B cell (primary cell): ENCODE results near the gene APBA2. TPM values are rescaled to one million over a fixed set of nuclear protein-coding genes. Genes with fewer than 3 reads are reported as not detected.

Source experiments
- ATAC-seq: fragments of 200-7000 bp; cut with Tn5 transposase; one replicate; pipeline ENCODE4 v1.10.0; 2021; ENCODE audit warnings: low read depth, mild to moderate bottlenecking, moderate number of reproducible peaks, moderate library complexity
- CTCF ChIA-PET: fragments of 350-600 bp; sonication (Branson Sonifier 250); formaldehyde crosslinking; loops from one replicate; lab custom pipeline; 2021; ENCODE audit warnings: antibody characterized with exemption, inconsistent platforms; lab: Charles Lee
- POLR2A ChIA-PET: fragments of 350-600 bp; sonication (Branson Sonifier 250); formaldehyde crosslinking; loops from one replicate; lab custom pipeline; 2021; ENCODE audit warnings: antibody characterized with exemption; lab: Charles Lee
- DNase-seq: peaks from one replicate; pipeline ENCODE4 v3.0.0; 2013
- H2AFZ ChIP-seq: 2 replicates; pipeline ENCODE4 v1.6.1; 2012; ENCODE audit warnings: mild to moderate bottlenecking, low read depth, low read length; ENCODE audit not compliant: insufficient read depth, poor library complexity, severe bottlenecking
- H3K27ac ChIP-seq, 2 donors: 1 replicate in 1 of 2; 2 replicates in 1 of 2; pipeline ENCODE4 v1.5.1; 2012 to 2013; ENCODE audit warnings: low read length in 2 of 2, mild to moderate bottlenecking in 2 of 2, moderate library complexity in 1 of 2
- H3K27me3 ChIP-seq, 4 experiments: fragments of 200-600 bp in 1 of 4; sonication (generic) in 1 of 4; replicated peaks in 1 of 4; 1 replicate in 2 of 4; 2 replicates in 2 of 4; pipeline versions ENCODE4 v1.6.1 to v1.7.0; 2013 to 2016; ENCODE audit warnings: low read length in 3 of 4, mild to moderate bottlenecking in 2 of 4, mixed read lengths in 1 of 4, moderate library complexity in 1 of 4; ENCODE audit not compliant: insufficient read depth in 4 of 4, control insufficient read depth in 3 of 4; ENCODE audit errors: control extremely low read depth in 1 of 4
- H3K36me3 ChIP-seq, 2 experiments: replicated peaks in 1 of 2; 1 replicate in 1 of 2; 2 replicates in 1 of 2; pipeline versions ENCODE4 v1.6.1 to v1.7.1; 2013; ENCODE audit warnings: low read length in 1 of 2; ENCODE audit not compliant: insufficient read depth in 2 of 2, control insufficient read depth in 1 of 2; ENCODE audit errors: control extremely low read depth in 1 of 2, extremely low read depth in 1 of 2
- H3K4me1 ChIP-seq, 2 donors: fragments of 200-600 bp in 1 of 2; sonication (generic) in 1 of 2; 1 replicate in 1 of 2; 2 replicates in 1 of 2; pipeline versions ENCODE4 v1.5.1 to v1.6.1; 2013 to 2017; ENCODE audit warnings: low read length in 2 of 2; ENCODE audit not compliant: control insufficient read depth in 2 of 2, insufficient read depth in 2 of 2
- H3K4me2 ChIP-seq: replicated peaks from 2 replicates; pipeline ENCODE3; 2012; ENCODE audit warnings: mild to moderate bottlenecking, low read depth, low read length; ENCODE audit not compliant: poor library complexity, severe bottlenecking
- H3K4me3 ChIP-seq, 5 experiments: fragments of 200-600 bp in 1 of 5; sonication (generic) in 1 of 5; 1 replicate in 3 of 5; 2 replicates in 2 of 5; pipeline versions ENCODE4 v1.5.1 to v1.7.0; 2011 to 2016; ENCODE audit warnings: low read length in 4 of 5, mild to moderate bottlenecking in 4 of 5, low read depth in 2 of 5, control low read depth in 1 of 5, moderate library complexity in 1 of 5; ENCODE audit not compliant: insufficient read depth in 1 of 5; ENCODE audit errors: control extremely low read depth in 1 of 5, extremely low read depth in 1 of 5
- H3K79me2 ChIP-seq: fragments of 200-600 bp; sonication (generic); one replicate; pipeline ENCODE4 v1.6.0; 2016; ENCODE audit warnings: low read length; ENCODE audit not compliant: control insufficient read depth, insufficient read depth
- H3K9ac ChIP-seq: fragments of 200-600 bp; sonication (generic); 2 replicates; pipeline ENCODE4 v1.6.1; 2017; ENCODE audit warnings: mild to moderate bottlenecking, low read length, moderate library complexity
- H3K9me3 ChIP-seq, 3 donors: one replicate each; pipeline versions ENCODE4 v1.6.1 to v1.7.1; 2013; ENCODE audit warnings: low read length in 2 of 3; ENCODE audit not compliant: control insufficient read depth in 2 of 3, insufficient read depth in 1 of 3; ENCODE audit errors: control extremely low read depth in 1 of 3
- H4K20me1 ChIP-seq: 2 replicates; pipeline ENCODE4 v1.6.0; 2012; ENCODE audit warnings: mild to moderate bottlenecking, low read length; ENCODE audit not compliant: insufficient read depth, control insufficient read depth, poor library complexity, severe bottlenecking
- H3K27ac Mint-ChIP-seq: one replicate; pipeline ENCODE4 v1.8.0; 2021; ENCODE audit warnings: mixed read lengths
- H3K27me3 Mint-ChIP-seq: one replicate; pipeline ENCODE4 v1.8.0; 2021; ENCODE audit warnings: mixed read lengths
- H3K4me1 Mint-ChIP-seq: one replicate; pipeline ENCODE4 v1.8.0; 2021; ENCODE audit warnings: mixed read lengths
- H3K4me3 Mint-ChIP-seq: one replicate; pipeline ENCODE4 v1.8.0; 2021; ENCODE audit warnings: mixed read lengths
- H3K9me3 Mint-ChIP-seq: one replicate; pipeline ENCODE4 v1.8.0; 2022; ENCODE audit warnings: mixed read lengths; ENCODE audit not compliant: insufficient read depth
- CTCF ChIP-seq: fragments of 200-600 bp; IDR thresholded peaks from one replicate; pipeline ENCODE4 v1.8.0; 2022; ENCODE audit warnings: antibody characterized with exemption, mild to moderate bottlenecking
- EZH2 ChIP-seq: IDR thresholded peaks from 2 replicates; pipeline ENCODE4 v1.6.1; 2012; ENCODE audit warnings: borderline replicate concordance, low read depth, mild to moderate bottlenecking, moderate library complexity, low read length; ENCODE audit not compliant: insufficient read depth, poor library complexity, severe bottlenecking
- WGBS: methylation state at CpG from one replicate; pipeline ENCODE4 v1.1.5; 2013; ENCODE audit warnings: missing lambda C conversion rate; ENCODE audit not compliant: insufficient coverage; 5-methylcytosine and 5-hydroxymethylcytosine counted together
- intact Hi-C: fragments of 100-400 bp; cut with micrococcal nuclease; formaldehyde crosslinking; loops from one replicate; pipeline ENCODE4 v1.10.0; 2022
- polyA plus RNA-seq: library from polyadenylated mRNA; depleted of rRNA; stranded (reverse); fragments of >200 nt; gene quantifications from 2 replicates; pipeline ENCODE4 v1.2.3, GENCODE V29; 2012
- total RNA-seq, 2 donors: library from RNA; stranded (reverse); fragments of 120-200 nt in 1 of 2; gene quantifications; 1 replicate in 1 of 2; 2 replicates in 1 of 2; pipeline versions ENCODE4 v1.2.3 to v1.2.4, GENCODE V29; 2013 to 2022

Gene APBA2
- total and polyA plus RNA-seq, 2 donors (not counting 1 experiment from before 2014, with no cell fraction given) = 0.19 TPM; not detected in 1

GRCh38 chr15:28907338-28907960, 21.7 kb downstream of the APBA2 start:
- H3K4me3 ChIP-seq = no peak overlapping the region
- no peaks in the 10 kb centered on the region for H4K20me1 ChIP-seq
- TF ChIP-seq CTCF = no peak
- no peak for TF ChIP-seq EZH2
- ChIA-PET CTCF (no interaction called here), POLR2A (no interaction called here)
- ATAC-seq (no peak), DNase-seq (no peak)
- no peaks in the 10 kb centered on the region for H3K36me3 ChIP-seq
- intact Hi-C loops = no loop called here
- no peak overlapping the region for H3K4me3 Mint-ChIP-seq
- H3K4me2 ChIP-seq = no peak overlapping the region
- H3K27ac Mint-ChIP-seq = no peak overlapping the region
- no peaks in the 10 kb centered on the region for H3K4me1 ChIP-seq
- no peaks in the 10 kb centered on the region for H3K4me1 Mint-ChIP-seq
- H3K9me3 Mint-ChIP-seq = no peaks in the 10 kb centered on the region
- H3K27ac ChIP-seq = no peak overlapping the region
- H2AFZ ChIP-seq = no peak overlapping the region
- WGBS = 82% methylated on average over 8 of the region's 11 CpGs
- no peaks in the 10 kb centered on the region for H3K9me3 ChIP-seq
- no peaks in the 10 kb centered on the region for H3K27me3 Mint-ChIP-seq
- H3K79me2 ChIP-seq = no peaks in the 10 kb centered on the region
- no peaks in the 10 kb centered on the region for H3K27me3 ChIP-seq
- no peak overlapping the region for H3K9ac ChIP-seq

GRCh38 chr15:28909958-28910500, 24.3 kb downstream of the APBA2 start:
- Histone ChIP-seq H3K9me3 (no peaks in the 10 kb centered on the region), H4K20me1 (no peaks in the 10 kb centered on the region), H3K9ac (no peak overlapping the region), H3K36me3 (no peaks in the 10 kb centered on the region), H3K4me2 (no peak overlapping the region), H3K4me3 (no peak overlapping the region), H3K79me2 (no peaks in the 10 kb centered on the region), H3K27me3 (no peaks in the 10 kb centered on the region), H3K4me1 (no peaks in the 10 kb centered on the region), H3K27ac (no peak overlapping the region), H2AFZ (no peak overlapping the region)
- WGBS = 98% methylated on average over 5 of the region's 7 CpGs
- POLR2A ChIA-PET = no interaction called here
- H3K4me1 Mint-ChIP-seq = no peaks in the 10 kb centered on the region
- H3K4me3 Mint-ChIP-seq = no peak overlapping the region
- CTCF ChIA-PET = no interaction called here
- ATAC-seq (no peak), DNase-seq (no peak)
- H3K27ac Mint-ChIP-seq = no peak overlapping the region
- H3K27me3 Mint-ChIP-seq = no peaks in the 10 kb centered on the region
- no peaks in the 10 kb centered on the region for H3K9me3 Mint-ChIP-seq
- TF ChIP-seq CTCF = no peak
- intact Hi-C loops = no loop called here
